ENCODE data around the gene CAMTA1.

The CAMTA1 gene

GRCh38 chr1:7613106-7613850, 828.0 kb downstream of the CAMTA1 start:
- DNase-seq = no peak

GRCh38 chr1:7613851-7614205, 828.6 kb downstream of the CAMTA1 start:
- no peak for DNase-seq

GRCh38 chr1:7614576-7615074, 829.4 kb downstream of the CAMTA1 start:
- no peak for DNase-seq

GRCh38 chr1:7615138-7615537, 829.9 kb downstream of the CAMTA1 start:
- DNase-seq = no peak

- DNase-seq = no peak
These were observed 831.0 kb downstream of the CAMTA1 start for GRCh38 chr1:7616076-7616832.

- no peak for DNase-seq
These were observed 831.7 kb downstream of the CAMTA1 start for GRCh38 chr1:7616953-7617352.

GRCh38 chr1:7617826-7618225, 832.6 kb downstream of the CAMTA1 start:
- no peak for DNase-seq

GRCh38 chr1:7620196-7620595, 834.9 kb downstream of the CAMTA1 start:
- no peak for DNase-seq

- no peak for DNase-seq
These were observed 836.3 kb downstream of the CAMTA1 start for GRCh38 chr1:7621334-7622219.

- DNase-seq = no peak
These were observed 838.6 kb downstream of the CAMTA1 start for GRCh38 chr1:7623842-7624241.

GRCh38 chr1:7624791-7625355, 839.6 kb downstream of the CAMTA1 start:
- DNase-seq = no peak

GRCh38 chr1:7625401-7625800, 840.1 kb downstream of the CAMTA1 start:
- no peak for DNase-seq

GRCh38 chr1:7628273-7628672, 843.0 kb downstream of the CAMTA1 start:
- DNase-seq = no peak

- DNase-seq = no peak
These were observed 843.8 kb downstream of the CAMTA1 start for GRCh38 chr1:7629011-7629410.

- no peak for DNase-seq
These were observed 844.4 kb downstream of the CAMTA1 start for GRCh38 chr1:7629465-7630195.

- no peak for DNase-seq
These were observed 845.1 kb downstream of the CAMTA1 start for GRCh38 chr1:7630378-7630777.

GRCh38 chr1:7632176-7632575, 846.9 kb downstream of the CAMTA1 start:
- no peak for DNase-seq

- DNase-seq = no peak
These were observed 847.4 kb downstream of the CAMTA1 start for GRCh38 chr1:7632681-7633080.

GRCh38 chr1:7633506-7634245, 848.4 kb downstream of the CAMTA1 start:
- DNase-seq = no peak

- DNase-seq = no peak
These were observed 849.4 kb downstream of the CAMTA1 start for GRCh38 chr1:7634546-7635240.
